KG1 (cell line): ENCODE measurements around the gene SCFD2.

Experiments used
- DNase-seq: peaks from one replicate; lab custom pipeline; 2025; lab: John Stamatoyannopoulos, UW

SCFD2 gene

GRCh38 chr4:52956691-52957090, 409.2 kb downstream of the SCFD2 start:
- no peak for DNase-seq

GRCh38 chr4:52954560-52955170, 411.2 kb downstream of the SCFD2 start:
- DNase-seq = no peak

GRCh38 chr4:52952540-52952939, 413.3 kb downstream of the SCFD2 start:
- no peak for DNase-seq

- no peak for DNase-seq
Measured at GRCh38 chr4:52951016-52951415, 414.8 kb downstream of the SCFD2 start.

- DNase-seq = no peak
Measured at GRCh38 chr4:52950226-52950625, 415.6 kb downstream of the SCFD2 start.

GRCh38 chr4:52949336-52949735, 416.5 kb downstream of the SCFD2 start:
- no peak for DNase-seq

GRCh38 chr4:52948057-52948423, 417.8 kb downstream of the SCFD2 start:
- no peak for DNase-seq

- DNase-seq = no peak
Measured at GRCh38 chr4:52947401-52948056, 418.3 kb downstream of the SCFD2 start.

GRCh38 chr4:52946855-52947254, 419.0 kb downstream of the SCFD2 start:
- DNase-seq = no peak

- no peak for DNase-seq
Measured at GRCh38 chr4:52945982-52946381, 419.9 kb downstream of the SCFD2 start.

- no peak for DNase-seq
Measured at GRCh38 chr4:52945326-52945898, 420.4 kb downstream of the SCFD2 start.

- no peak for DNase-seq
Measured at GRCh38 chr4:52943677-52944076, 422.2 kb downstream of the SCFD2 start.

- no peak for DNase-seq
Measured at GRCh38 chr4:52942936-52943335, 422.9 kb downstream of the SCFD2 start.

- no peak for DNase-seq
Measured at GRCh38 chr4:52941450-52941849, 424.4 kb downstream of the SCFD2 start.

- no peak for DNase-seq
Measured at GRCh38 chr4:52939739-52940138, 426.1 kb downstream of the SCFD2 start.

GRCh38 chr4:52939325-52939724, 426.5 kb downstream of the SCFD2 start:
- no peak for DNase-seq

GRCh38 chr4:52937829-52938228, 428.0 kb downstream of the SCFD2 start:
- no peak for DNase-seq

GRCh38 chr4:52936729-52937128, 429.1 kb downstream of the SCFD2 start:
- DNase-seq = no peak

- no peak for DNase-seq
Measured at GRCh38 chr4:52935317-52935716, 430.5 kb downstream of the SCFD2 start.

GRCh38 chr4:52933738-52934137, 432.1 kb downstream of the SCFD2 start:
- no peak for DNase-seq

- no peak for DNase-seq
Measured at GRCh38 chr4:52932591-52933470, 433.0 kb downstream of the SCFD2 start.

- DNase-seq = no peak
Measured at GRCh38 chr4:52931243-52931642, 434.6 kb downstream of the SCFD2 start.
